Small intestine (tissue), 7 donors: ENCODE results near the gene FBN2. TPM values are rescaled to one million over a fixed set of nuclear protein-coding genes. Genes with fewer than 3 reads are reported as not detected.
"Not testable (repeated sequence)": the region's sequence is repeated elsewhere in the genome, so short reads cannot be mapped to it uniquely, and the experiment has no call there.

Source experiments
- DNase-seq, 2 donors: peaks; one replicate each; pipeline versions ENCODE4 v3.0.0 to v3.0.0-alpha.2; 2013
- FAIRE-seq: peaks from 2 replicates; lab custom pipeline; 2012; peaks lifted over from hg19 to GRCh38; lab: Jason Lieb, UNC
- H3K27ac ChIP-seq, 3 donors: one replicate each; pipeline ENCODE4 v1.5.1; 2013; ENCODE audit warnings: low read length in 2 of 3, mild to moderate bottlenecking in 2 of 3, control low read depth in 1 of 3, inconsistent platforms in 1 of 3, low read depth in 1 of 3, moderate library complexity in 1 of 3
- H3K27me3 ChIP-seq, 3 donors: one replicate each; pipeline ENCODE4 v1.6.1; 2013; ENCODE audit warnings: low read length in 3 of 3, inconsistent platforms in 1 of 3; ENCODE audit not compliant: control insufficient read depth in 3 of 3, insufficient read depth in 3 of 3
- H3K36me3 ChIP-seq, 3 donors: one replicate each; pipeline ENCODE4 v1.6.1; 2013; ENCODE audit warnings: low read length in 3 of 3, inconsistent platforms in 1 of 3, low read depth in 1 of 3, mild to moderate bottlenecking in 1 of 3, moderate library complexity in 1 of 3; ENCODE audit not compliant: control insufficient read depth in 3 of 3, insufficient read depth in 2 of 3
- H3K4me1 ChIP-seq, 3 donors: one replicate each; pipeline ENCODE4 v1.6.1; 2013; ENCODE audit warnings: low read length in 2 of 3, inconsistent platforms in 1 of 3, low read depth in 1 of 3, mild to moderate bottlenecking in 1 of 3, moderate library complexity in 1 of 3; ENCODE audit not compliant: control insufficient read depth in 3 of 3, insufficient read depth in 2 of 3
- H3K4me3 ChIP-seq, 3 donors: one replicate each; pipeline ENCODE4 v1.5.1; 2013; ENCODE audit warnings: low read length in 3 of 3, control low read depth in 1 of 3, inconsistent platforms in 1 of 3, low read depth in 1 of 3, mild to moderate bottlenecking in 1 of 3, moderate library complexity in 1 of 3
- H3K9me3 ChIP-seq, 2 donors: one replicate each; pipeline ENCODE4 v1.6.1; 2013; ENCODE audit warnings: low read depth in 1 of 2, low read length in 1 of 2; ENCODE audit not compliant: control insufficient read depth in 2 of 2, insufficient read depth in 1 of 2
- WGBS, 3 donors: extraction: QIAGEN DNeasy Blood & Tissue Kit; methylation state at CpG; one replicate each; pipeline ENCODE4 v1.1.7; 2013; 5-methylcytosine and 5-hydroxymethylcytosine counted together
- polyA plus RNA-seq, 4 donors: library from polyadenylated mRNA; stranded (reverse) in 3 of 4; unstranded in 1 of 4; fragments of 200-250 nt in 3 of 4; fragments of 120-200 nt in 1 of 4; gene quantifications; one replicate each; pipeline versions ENCODE4 v1.2.1 to v1.2.3, GENCODE V29; 2013
- donor health status: healthy with polysubstance abuse.
- donor health status: control.
- donor health status: control.
- donor health status: Bipolar disorder and iron deficiency.
- donor health status: healthy.

The FBN2 gene
- polyA plus RNA-seq, 4 donors = under 0.01 to 16.9 (median 0.21) TPM; not detected in 1

DNA sequence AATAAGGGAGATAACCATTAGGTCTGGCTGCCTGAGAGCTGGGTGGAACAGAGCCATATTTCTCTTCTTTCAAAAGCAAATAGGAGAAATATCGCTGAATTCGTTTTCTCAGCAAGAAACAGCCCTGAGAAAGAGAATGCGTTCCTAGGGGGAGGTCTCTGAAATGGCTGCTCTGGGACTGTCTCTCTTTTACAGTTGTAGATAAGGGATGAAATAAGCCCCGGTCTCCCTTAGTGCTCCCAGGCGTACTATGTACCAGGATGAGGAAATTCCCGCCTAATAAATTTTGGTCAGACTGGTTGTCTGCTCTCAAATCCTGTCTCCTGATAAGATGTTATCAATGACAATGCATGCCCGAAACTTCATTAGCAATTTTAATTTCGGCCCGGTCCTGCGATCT, 90.8 kb downstream of the FBN2 start:
- 92 to 94% (median 92%) methylated on average over 10 of the region's 10 CpGs for WGBS, 3 donors
- peaks cover 0 to 16% of the 10 kb centered on the region in 2 donors for H3K9me3 ChIP-seq
- not testable (repeated sequence) for H3K4me3 ChIP-seq, H3K27ac ChIP-seq, FAIRE-seq, H3K36me3 ChIP-seq, H3K27me3 ChIP-seq, H3K4me1 ChIP-seq, DNase-seq

DNA sequence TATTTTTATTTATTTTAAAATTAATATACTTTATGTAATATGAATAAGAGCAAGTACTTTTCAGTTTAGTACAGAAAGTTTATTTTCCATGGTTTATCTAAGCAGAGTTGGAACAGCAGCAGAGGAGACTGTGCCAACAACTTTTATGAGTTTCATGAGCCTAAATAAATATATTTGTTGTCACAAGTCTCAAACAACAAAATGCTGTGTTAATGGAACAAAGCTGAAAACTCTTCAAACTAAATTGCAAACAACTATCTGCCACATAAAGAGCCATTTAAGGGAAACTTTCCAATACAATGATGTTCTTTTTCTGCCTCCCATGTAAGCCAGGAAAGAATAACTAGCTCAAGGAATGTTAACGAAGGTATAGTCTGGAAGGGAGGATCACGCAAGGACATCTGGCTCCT, 96.1 kb downstream of the FBN2 start:
- Histone ChIP-seq H3K27ac (no peak overlapping the region), H3K9me3 (peaks cover 0 to 1% of the 10 kb centered on the region in 2 donors), H3K27me3 (no peaks in the 10 kb centered on the region), H3K4me3 (no peak overlapping the region), H3K4me1 (no peaks in the 10 kb centered on the region), H3K36me3 (no peaks in the 10 kb centered on the region)
- WGBS, 3 donors = 44 to 78% (median 59%) methylated on average over 2 of the region's 2 CpGs
- FAIRE-seq = no peak
- DNase-seq = no peak

DNA sequence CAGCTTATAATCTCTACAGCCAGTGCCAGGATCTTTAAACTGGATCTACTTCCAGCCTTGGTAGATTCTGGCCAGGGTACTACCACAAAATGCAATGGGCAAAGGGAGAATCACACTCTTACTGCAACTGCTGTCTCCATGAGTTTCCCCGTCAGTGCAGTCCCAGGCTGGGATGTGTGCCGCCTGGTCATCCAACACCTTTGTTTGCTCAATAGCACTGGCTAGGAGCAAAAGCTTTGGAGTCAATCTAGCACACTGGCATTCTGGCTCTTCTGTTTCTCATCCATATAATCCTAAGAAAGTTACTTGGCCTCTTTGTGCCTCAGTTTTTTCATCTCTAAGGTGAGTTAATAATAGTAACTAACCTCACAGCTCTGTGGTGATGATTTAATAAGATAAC, 96.9 kb downstream of the FBN2 start:
- no peaks in the 10 kb centered on the region for H3K27me3 ChIP-seq
- DNase-seq (no peak), FAIRE-seq (no peak)
- H3K4me3 ChIP-seq = no peak overlapping the region
- H3K27ac ChIP-seq = no peak overlapping the region
- H3K9me3 ChIP-seq = no peaks in the 10 kb centered on the region
- no peaks in the 10 kb centered on the region for H3K4me1 ChIP-seq
- 71 to 89% (median 89%) methylated on average over 2 of the region's 2 CpGs for WGBS, 3 donors
- no peaks in the 10 kb centered on the region for H3K36me3 ChIP-seq

DNA sequence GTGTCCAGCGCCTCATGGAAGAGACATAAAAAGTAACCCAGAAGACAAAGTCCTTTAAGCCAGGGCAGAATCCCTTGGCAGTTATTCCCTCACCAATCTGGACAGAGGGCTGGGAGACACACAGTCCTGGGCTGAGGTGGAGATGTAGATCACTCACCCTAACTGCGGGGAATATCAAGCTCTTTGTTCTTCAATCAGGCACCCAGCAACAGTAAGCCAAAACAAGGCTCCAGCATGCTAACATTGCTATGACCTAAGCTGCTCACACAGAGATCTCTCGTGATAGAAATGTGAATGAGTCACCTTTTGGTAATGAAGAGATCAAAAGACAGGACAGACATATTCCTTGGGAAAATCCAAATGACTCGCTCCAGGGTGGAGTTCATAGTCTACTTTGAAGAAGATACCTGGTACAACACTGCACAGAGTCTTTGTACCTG, 101.3 kb downstream of the FBN2 start:
- Histone ChIP-seq H3K27ac (no peak overlapping the region), H3K9me3 (no peaks in the 10 kb centered on the region), H3K4me3 (no peak overlapping the region), H3K27me3 (no peaks in the 10 kb centered on the region), H3K36me3 (no peaks in the 10 kb centered on the region), H3K4me1 (no peaks in the 10 kb centered on the region)
- DNase-seq (no peak), FAIRE-seq (no peak)
- 63 to 84% (median 66%) methylated on average over 4 of the region's 4 CpGs for WGBS, 3 donors

DNA sequence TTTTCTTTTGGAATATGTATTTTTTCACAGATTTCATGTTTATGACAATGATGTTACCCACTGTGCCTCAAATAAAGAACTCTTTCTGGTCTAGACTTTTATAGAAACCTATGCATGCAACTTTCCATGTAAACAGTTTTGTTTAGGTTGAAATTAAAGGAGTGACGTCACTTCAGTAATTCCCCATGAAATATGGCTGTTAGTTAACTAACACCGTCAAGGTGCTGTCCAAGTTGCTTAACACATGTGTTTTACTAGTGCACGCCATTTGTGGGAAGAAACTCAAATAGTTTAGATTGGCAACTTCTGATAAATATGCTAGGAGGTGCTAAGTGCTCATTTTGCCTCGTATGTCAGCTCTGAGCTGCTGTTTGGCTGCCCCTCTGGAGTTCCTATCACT, 102.2 kb downstream of the FBN2 start:
- DNase-seq (no peak), FAIRE-seq (no peak)
- H3K27ac ChIP-seq = no peak overlapping the region
- H3K27me3 ChIP-seq = no peaks in the 10 kb centered on the region
- H3K9me3 ChIP-seq = no peaks in the 10 kb centered on the region
- no peaks in the 10 kb centered on the region for H3K36me3 ChIP-seq
- no peaks in the 10 kb centered on the region for H3K4me1 ChIP-seq
- H3K4me3 ChIP-seq = no peak overlapping the region
- 58 to 72% (median 59%) methylated on average over 4 of the region's 4 CpGs for WGBS, 3 donors

DNA sequence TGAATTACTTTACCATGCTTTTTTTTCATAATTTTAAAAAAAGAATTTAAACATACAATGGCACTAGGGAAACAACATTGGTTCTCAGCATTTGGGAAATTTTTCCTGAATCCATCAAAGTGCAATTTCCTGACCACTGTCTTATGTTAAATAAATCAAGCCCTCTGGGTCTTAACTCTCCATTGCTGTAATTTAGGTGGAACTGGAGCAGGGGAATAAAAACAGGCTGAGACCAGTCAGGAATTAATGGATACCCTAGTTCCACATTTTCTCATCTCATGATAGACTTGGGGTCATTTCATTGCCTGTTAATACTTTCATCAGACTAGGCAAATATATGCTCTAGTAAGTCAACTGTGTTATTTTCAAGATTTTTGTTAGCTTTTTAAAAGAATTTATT, 103.1 kb downstream of the FBN2 start:
- no peak for DNase-seq

DNA sequence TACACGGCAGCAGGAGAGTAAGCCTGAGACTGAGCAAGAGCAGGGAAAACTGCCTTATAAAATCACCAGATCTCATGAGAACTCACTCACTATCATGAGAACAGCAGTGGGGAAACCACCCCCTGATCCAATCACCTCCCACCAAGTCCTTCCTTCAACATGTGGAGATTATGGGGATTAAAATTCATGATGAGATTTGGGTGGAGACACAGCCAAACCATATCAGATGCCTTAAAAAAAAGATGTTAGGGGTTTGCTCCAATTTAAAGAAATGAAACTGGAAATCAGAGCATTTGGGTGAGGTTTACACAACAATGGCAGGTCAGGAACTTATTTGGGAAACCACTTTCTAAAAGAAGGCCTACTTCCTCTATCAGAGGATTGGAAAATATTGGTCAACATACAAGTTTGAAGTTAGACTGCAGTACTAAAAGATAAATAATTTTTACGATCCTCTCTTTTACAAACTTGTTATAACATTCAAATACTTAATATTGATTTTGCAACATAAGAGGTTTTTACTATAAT, 105.1 kb downstream of the FBN2 start:
- H3K27ac ChIP-seq = no peak overlapping the region
- no peaks in the 10 kb centered on the region for H3K36me3 ChIP-seq
- DNase-seq (no peak), FAIRE-seq (no peak)
- no peak overlapping the region for H3K4me3 ChIP-seq
- H3K4me1 ChIP-seq = no peaks in the 10 kb centered on the region
- H3K9me3 ChIP-seq = no peaks in the 10 kb centered on the region
- WGBS, 3 donors = 74 to 87% (median 83%) methylated on average over 2 of the region's 2 CpGs
- no peaks in the 10 kb centered on the region for H3K27me3 ChIP-seq

More for the DNA sequence above, 103.1 kb downstream of the FBN2 start:
- no peak for FAIRE-seq
- Histone ChIP-seq H3K36me3 (no peaks in the 10 kb centered on the region), H3K4me3 (no peak overlapping the region), H3K4me1 (no peaks in the 10 kb centered on the region), H3K9me3 (no peaks in the 10 kb centered on the region), H3K27me3 (no peaks in the 10 kb centered on the region), H3K27ac (no peak overlapping the region)

DNA sequence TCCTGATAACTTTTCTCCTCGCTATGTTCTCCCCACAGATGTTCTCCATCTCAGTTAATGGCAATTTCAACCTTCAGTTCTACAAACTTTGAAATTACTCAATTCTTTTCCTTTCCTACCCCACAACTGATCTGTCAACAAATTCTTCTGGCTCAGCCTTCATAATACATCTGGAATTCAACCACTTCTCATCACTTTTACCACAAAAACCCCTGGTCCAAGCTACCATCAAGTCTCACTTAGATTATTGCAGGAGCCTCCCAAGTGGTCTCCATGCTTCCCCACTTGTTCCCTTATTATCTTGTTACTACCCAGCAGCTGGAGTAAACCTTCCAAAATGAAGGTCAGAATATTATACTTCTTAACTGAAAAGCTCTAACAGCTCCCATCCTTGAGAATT, 110.1 kb downstream of the FBN2 start:
- DNase-seq = no peak
- Histone ChIP-seq H3K4me1 (no peaks in the 10 kb centered on the region), H3K27ac (no peak overlapping the region), H3K36me3 (no peaks in the 10 kb centered on the region), H3K27me3 (no peaks in the 10 kb centered on the region), H3K4me3 (no peak overlapping the region), H3K9me3 (no peaks in the 10 kb centered on the region)
- 71 to 92% (median 85%) methylated on average over 1 of the region's 1 CpG for WGBS, 3 donors
- FAIRE-seq = no peak

DNA sequence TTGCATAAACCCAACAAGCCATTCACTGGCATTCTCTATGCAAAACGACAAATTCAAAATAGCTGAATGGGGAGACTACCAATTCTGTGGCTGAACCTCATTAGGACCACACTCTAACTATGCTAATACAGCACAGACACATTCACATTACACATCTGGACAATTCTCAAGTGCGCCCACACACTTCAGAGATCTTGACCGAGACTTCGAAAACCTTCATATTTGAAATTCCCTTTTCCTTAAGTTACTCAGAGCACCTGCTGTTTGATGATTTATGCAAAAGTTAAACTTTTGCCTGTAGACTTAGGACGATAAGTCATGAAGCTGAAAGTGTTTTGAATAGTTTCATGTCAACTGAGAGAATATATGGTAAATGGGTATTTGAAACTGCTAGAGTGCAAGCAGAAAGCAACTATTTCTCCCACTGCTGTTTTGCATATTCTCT, 111.9 kb downstream of the FBN2 start:
- no peaks in the 10 kb centered on the region for H3K27me3 ChIP-seq
- H3K4me3 ChIP-seq = no peak overlapping the region
- H3K36me3 ChIP-seq = no peaks in the 10 kb centered on the region
- no peaks in the 10 kb centered on the region for H3K9me3 ChIP-seq
- DNase-seq = no peak
- WGBS, 3 donors = 72 to 82% (median 79%) methylated on average over 5 of the region's 5 CpGs
- H3K27ac ChIP-seq = no peak overlapping the region
- no peaks in the 10 kb centered on the region for H3K4me1 ChIP-seq
- no peak for FAIRE-seq
